HepG2 (cell line): ENCODE results near the gene PRKN. TPM values are rescaled to one million over a fixed set of nuclear protein-coding genes. Genes with fewer than 3 reads are reported as not detected.

Experiments
- ATAC-seq: fragments of 200-7000 bp; cut with Tn5 transposase; 3 replicates; pipeline ENCODE4 v1.9.1; 2020; ENCODE audit warnings: mild to moderate bottlenecking, moderate library complexity
- BruUV-seq: library from RNA; stranded (reverse); fragments of 400-500 nt; replicated peaks from 2 replicates; lab custom pipeline; 2021; lab: Mats Ljungman, UMichigan
- CTCF ChIA-PET: fragments of 300-600 bp; formaldehyde crosslinking; extraction: SDS; loops from one replicate; lab custom pipeline; 2021; ENCODE audit warnings: low total read pairs, inconsistent platforms, low intra/inter-chr PET ratio; lab: Yijun Ruan, JAX
- POLR2A ChIA-PET: fragments of 350-600 bp; sonication (Branson Sonifier 250); formaldehyde crosslinking; loops from one replicate; lab custom pipeline; 2020; ENCODE audit warnings: antibody characterized with exemption, inconsistent platforms; lab: Yijun Ruan, JAX
- DNase-seq: peaks from one replicate; pipeline ENCODE4 v3.0.0-alpha.2; 2015; ENCODE audit warnings: low spot score
- FAIRE-seq: peaks from 3 replicates; lab custom pipeline; 2011; peaks lifted over from hg19 to GRCh38; lab: Jason Lieb, UNC
- H2AFZ ChIP-seq: one replicate; pipeline ENCODE4 v1.6.1; 2011; ENCODE audit warnings: low read length, inconsistent platforms
- H3K27ac ChIP-seq: fragments of 300-600 bp; 3 replicates; pipeline ENCODE4 v1.8.0; 2011; ENCODE audit warnings: mixed run types, mild to moderate bottlenecking, mixed read lengths, low read length, inconsistent platforms; ENCODE audit not compliant: insufficient read depth; ENCODE audit errors: extremely low read length
- H3K27me3 ChIP-seq, 2 experiments: fragments of 200-600 bp in 1 of 2; 2 replicates in 1 of 2; 3 replicates in 1 of 2; pipeline versions ENCODE4 v1.6.0 to v1.8.0; 2011; ENCODE audit warnings: low read length in 2 of 2, mild to moderate bottlenecking in 2 of 2, moderate library complexity in 2 of 2, inconsistent platforms in 1 of 2; ENCODE audit not compliant: insufficient read depth in 2 of 2, control insufficient read depth in 1 of 2
- H3K36me3 ChIP-seq, 2 experiments: fragments of 200-600 bp in 1 of 2; replicated peaks in 1 of 2; 2 replicates in 1 of 2; 3 replicates in 1 of 2; pipeline versions ENCODE4 v1.5.1 to v1.8.0; 2011; ENCODE audit warnings: low read length in 2 of 2, inconsistent platforms in 1 of 2; ENCODE audit not compliant: insufficient read depth in 2 of 2, control insufficient read depth in 1 of 2
- H3K4me1 ChIP-seq: 2 replicates; pipeline ENCODE4 v1.5.1; 2012; ENCODE audit warnings: low read length, inconsistent platforms; ENCODE audit not compliant: insufficient read depth
- H3K4me2 ChIP-seq: 2 replicates; pipeline ENCODE4 v1.6.0; 2011; ENCODE audit warnings: low read depth, low read length, inconsistent platforms
- H3K4me3 ChIP-seq, 3 experiments: fragments of 200-600 bp in 1 of 3; sonication (generic), shearing (Covaris generic) in 1 of 3; replicated peaks in 1 of 3; 2 replicates each; pipeline ENCODE4 v1.5.1; 2011 to 2016; ENCODE audit warnings: low read length in 3 of 3, inconsistent platforms in 2 of 3, low read depth in 2 of 3, mild to moderate bottlenecking in 2 of 3, control low read depth in 1 of 3, mixed read lengths in 1 of 3; ENCODE audit not compliant: insufficient read depth in 1 of 3
- H3K79me2 ChIP-seq: one replicate; pipeline ENCODE4 v1.6.1; 2011; ENCODE audit warnings: low read length, inconsistent platforms; ENCODE audit not compliant: insufficient read depth
- H3K9ac ChIP-seq: 2 replicates; pipeline ENCODE4 v1.6.0; 2011; ENCODE audit warnings: mild to moderate bottlenecking, low read depth, low read length, inconsistent platforms; ENCODE audit not compliant: insufficient read depth
- H3K9me3 ChIP-seq: 2 replicates; pipeline ENCODE4 v1.5.1; 2012; ENCODE audit warnings: mild to moderate bottlenecking, low read length
- H4K20me1 ChIP-seq: 2 replicates; pipeline ENCODE4 v1.6.0; 2011; ENCODE audit warnings: inconsistent platforms, mild to moderate bottlenecking, low read length, moderate library complexity; ENCODE audit not compliant: insufficient read depth
- KLF6 ChIP-seq: IDR thresholded peaks from 2 replicates; pipeline ENCODE4 v1.8.0; 2016; ENCODE audit warnings: missing biosample characterization, missing genetic modification reagents
- MIXL1 ChIP-seq: IDR thresholded peaks from 2 replicates; pipeline ENCODE4 v1.6.1; 2016
- TOE1 ChIP-seq: sonication (generic); formaldehyde crosslinking; IDR thresholded peaks from 2 replicates; pipeline ENCODE4 v1.4.0; 2020; ENCODE audit warnings: mild to moderate bottlenecking, missing genetic modification reagents
- U2AF1 ChIP-seq: fragments of 200-400 bp; formaldehyde crosslinking; optimal IDR thresholded peaks from 2 replicates; pipeline ENCODE3; 2017; ENCODE audit warnings: mild to moderate bottlenecking, low read depth, low read length
- ZFP90 ChIP-seq: sonication (generic); formaldehyde crosslinking; IDR thresholded peaks from 2 replicates; pipeline ENCODE4 v1.8.0; 2022; ENCODE audit warnings: missing genetic modification reagents, mild to moderate bottlenecking, inconsistent platforms, borderline replicate concordance
- ZNF235 ChIP-seq: sonication (generic); formaldehyde crosslinking; IDR thresholded peaks from 2 replicates; pipeline ENCODE4 v1.8.1; 2023; ENCODE audit warnings: mild to moderate bottlenecking, missing genetic modification reagents, borderline replicate concordance
- ZNF382 ChIP-seq: sonication (generic); formaldehyde crosslinking; IDR thresholded peaks from 2 replicates; pipeline ENCODE4 v1.5.0; 2020; ENCODE audit warnings: missing genetic modification reagents, mild to moderate bottlenecking, borderline replicate concordance
- ZNF430 ChIP-seq: sonication (generic); formaldehyde crosslinking; IDR thresholded peaks from 2 replicates; pipeline ENCODE4 v1.9.0; 2021; ENCODE audit warnings: mild to moderate bottlenecking, missing genetic modification reagents
- ZNF446 ChIP-seq: sonication (generic); formaldehyde crosslinking; IDR thresholded peaks from 2 replicates; pipeline ENCODE4 v1.5.0; 2020; ENCODE audit warnings: mild to moderate bottlenecking, missing genetic modification reagents
- ZNF567 ChIP-seq: sonication (generic); formaldehyde crosslinking; IDR thresholded peaks from 2 replicates; pipeline ENCODE4 v1.8.1; 2023; ENCODE audit warnings: mild to moderate bottlenecking, missing genetic modification reagents, borderline replicate concordance
- ZNF674 ChIP-seq: sonication (generic); formaldehyde crosslinking; IDR thresholded peaks from 2 replicates; pipeline ENCODE4 v1.5.0; 2020; ENCODE audit warnings: low read depth, mild to moderate bottlenecking, missing genetic modification reagents
- WGBS: methylation state at CpG from one replicate; pipeline ENCODE4 v1.1.6; 2017; ENCODE audit warnings: low lambda C conversion rate; 5-methylcytosine and 5-hydroxymethylcytosine counted together
- in situ Hi-C: cut with HindIII; loops from 2 replicates; pipeline ENCODE4 v1.10.0; 2017; ENCODE audit warnings: low pct_unique_long_range_greater_than_20kb; ENCODE audit not compliant: extremely low pct_ligation_motif_present
- intact Hi-C: fragments of 100-400 bp; cut with micrococcal nuclease; formaldehyde crosslinking; loops from one replicate; pipeline ENCODE4 v1.10.0; 2022; ENCODE audit not compliant: unreplicated experiment
- polyA plus RNA-seq, 8 experiments: library from polyadenylated mRNA; depleted of rRNA in 3 of 8; stranded (reverse) in 7 of 8; unstranded in 1 of 8; fragments of >200 nt; fragmentation: Illumina TruSeq in 4 of 8; extraction: Trizol in 4 of 8; gene quantifications; 2 replicates each; pipeline versions ENCODE4 v1.2.1 to v1.2.3, GENCODE V29; 2011 to 2016; ENCODE audit warnings: low read depth in 4 of 8, missing spikeins in 1 of 8, mixed read lengths in 1 of 8; ENCODE audit not compliant: insufficient read depth in 1 of 8
- total RNA-seq, 5 experiments: library from RNA; depleted of rRNA; stranded (reverse); fragments of >200 nt; fragmentation: Illumina TruSeq; extraction: Trizol; gene quantifications; 2 replicates each; pipeline ENCODE4 v1.2.3, GENCODE V29; 2016; ENCODE audit warnings: low read depth in 1 of 5
- TF ChIP-seq, protein P1 (sequence below): sonication (generic); formaldehyde crosslinking; IDR thresholded peaks from 2 replicates; pipeline ENCODE4 v1.4.0; 2020; ENCODE audit warnings: mild to moderate bottlenecking, missing genetic modification reagents
- TF ChIP-seq, protein P2 (sequence below): sonication (generic); formaldehyde crosslinking; IDR thresholded peaks from 2 replicates; pipeline ENCODE4 v1.4.0; 2020; ENCODE audit warnings: mild to moderate bottlenecking, missing genetic modification reagents
- TF ChIP-seq, protein P3 (sequence below): sonication (generic); formaldehyde crosslinking; IDR thresholded peaks from 2 replicates; pipeline ENCODE4 v1.5.0; 2020; ENCODE audit warnings: missing genetic modification reagents
- TF ChIP-seq, protein P4 (sequence below): sonication (generic); formaldehyde crosslinking; IDR thresholded peaks from 2 replicates; pipeline ENCODE4 v1.8.1; 2023; ENCODE audit warnings: missing genetic modification reagents, inconsistent platforms, borderline replicate concordance
- TF ChIP-seq, protein P5 (sequence below): IDR thresholded peaks from 2 replicates; pipeline ENCODE4 v1.6.1; 2016; ENCODE audit warnings: control low read depth

PRKN gene
- total and polyA plus RNA-seq, 2 of the 13 experiments (the other 11 are each of a cell fraction or from before 2014, with no cell fraction given), result 0.31 to 0.44 TPM

DNA sequence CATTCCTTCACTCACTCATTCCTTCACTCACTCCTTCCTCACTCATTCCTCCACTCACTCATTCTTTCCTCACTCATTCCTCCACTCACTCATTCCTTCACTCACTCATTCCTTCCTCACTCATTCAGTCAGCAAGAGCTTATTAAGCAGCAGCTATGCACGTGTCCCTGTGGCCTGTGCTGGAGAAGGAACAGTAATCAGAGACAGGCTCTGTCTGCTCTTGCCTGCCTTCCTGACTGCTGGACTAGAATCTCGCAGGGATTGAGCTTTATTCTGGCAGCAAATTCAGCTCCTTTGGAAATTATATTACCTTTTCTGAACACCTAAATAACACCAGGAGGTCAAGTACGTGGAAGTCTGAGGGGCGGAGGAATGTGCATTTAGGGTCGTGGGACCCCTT is 1314.8 kb downstream of the PRKN start:
- TF ChIP-seq, protein P1, sequence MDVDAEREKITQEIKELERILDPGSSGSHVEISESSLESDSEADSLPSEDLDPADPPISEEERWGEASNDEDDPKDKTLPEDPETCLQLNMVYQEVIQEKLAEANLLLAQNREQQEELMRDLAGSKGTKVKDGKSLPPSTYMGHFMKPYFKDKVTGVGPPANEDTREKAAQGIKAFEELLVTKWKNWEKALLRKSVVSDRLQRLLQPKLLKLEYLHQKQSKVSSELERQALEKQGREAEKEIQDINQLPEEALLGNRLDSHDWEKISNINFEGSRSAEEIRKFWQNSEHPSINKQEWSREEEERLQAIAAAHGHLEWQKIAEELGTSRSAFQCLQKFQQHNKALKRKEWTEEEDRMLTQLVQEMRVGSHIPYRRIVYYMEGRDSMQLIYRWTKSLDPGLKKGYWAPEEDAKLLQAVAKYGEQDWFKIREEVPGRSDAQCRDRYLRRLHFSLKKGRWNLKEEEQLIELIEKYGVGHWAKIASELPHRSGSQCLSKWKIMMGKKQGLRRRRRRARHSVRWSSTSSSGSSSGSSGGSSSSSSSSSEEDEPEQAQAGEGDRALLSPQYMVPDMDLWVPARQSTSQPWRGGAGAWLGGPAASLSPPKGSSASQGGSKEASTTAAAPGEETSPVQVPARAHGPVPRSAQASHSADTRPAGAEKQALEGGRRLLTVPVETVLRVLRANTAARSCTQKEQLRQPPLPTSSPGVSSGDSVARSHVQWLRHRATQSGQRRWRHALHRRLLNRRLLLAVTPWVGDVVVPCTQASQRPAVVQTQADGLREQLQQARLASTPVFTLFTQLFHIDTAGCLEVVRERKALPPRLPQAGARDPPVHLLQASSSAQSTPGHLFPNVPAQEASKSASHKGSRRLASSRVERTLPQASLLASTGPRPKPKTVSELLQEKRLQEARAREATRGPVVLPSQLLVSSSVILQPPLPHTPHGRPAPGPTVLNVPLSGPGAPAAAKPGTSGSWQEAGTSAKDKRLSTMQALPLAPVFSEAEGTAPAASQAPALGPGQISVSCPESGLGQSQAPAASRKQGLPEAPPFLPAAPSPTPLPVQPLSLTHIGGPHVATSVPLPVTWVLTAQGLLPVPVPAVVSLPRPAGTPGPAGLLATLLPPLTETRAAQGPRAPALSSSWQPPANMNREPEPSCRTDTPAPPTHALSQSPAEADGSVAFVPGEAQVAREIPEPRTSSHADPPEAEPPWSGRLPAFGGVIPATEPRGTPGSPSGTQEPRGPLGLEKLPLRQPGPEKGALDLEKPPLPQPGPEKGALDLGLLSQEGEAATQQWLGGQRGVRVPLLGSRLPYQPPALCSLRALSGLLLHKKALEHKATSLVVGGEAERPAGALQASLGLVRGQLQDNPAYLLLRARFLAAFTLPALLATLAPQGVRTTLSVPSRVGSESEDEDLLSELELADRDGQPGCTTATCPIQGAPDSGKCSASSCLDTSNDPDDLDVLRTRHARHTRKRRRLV (CRISPR knock-in tag), result no peak
- no peak for TF ChIP-seq ZNF382 (CRISPR knock-in tag)
- no peak for TF ChIP-seq ZNF567 (CRISPR knock-in tag)
- TF ChIP-seq ZNF430 (CRISPR knock-in tag), result no peak
- TF ChIP-seq, protein P2, sequence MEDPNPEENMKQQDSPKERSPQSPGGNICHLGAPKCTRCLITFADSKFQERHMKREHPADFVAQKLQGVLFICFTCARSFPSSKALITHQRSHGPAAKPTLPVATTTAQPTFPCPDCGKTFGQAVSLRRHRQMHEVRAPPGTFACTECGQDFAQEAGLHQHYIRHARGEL, result no peak
- TF ChIP-seq ZNF235 (CRISPR knock-in tag), result no peak
- TF ChIP-seq ZNF674 (CRISPR knock-in tag), result no peak
- TF ChIP-seq MIXL1 (CRISPR knock-in tag), result no peak
- TF ChIP-seq, protein P3, sequence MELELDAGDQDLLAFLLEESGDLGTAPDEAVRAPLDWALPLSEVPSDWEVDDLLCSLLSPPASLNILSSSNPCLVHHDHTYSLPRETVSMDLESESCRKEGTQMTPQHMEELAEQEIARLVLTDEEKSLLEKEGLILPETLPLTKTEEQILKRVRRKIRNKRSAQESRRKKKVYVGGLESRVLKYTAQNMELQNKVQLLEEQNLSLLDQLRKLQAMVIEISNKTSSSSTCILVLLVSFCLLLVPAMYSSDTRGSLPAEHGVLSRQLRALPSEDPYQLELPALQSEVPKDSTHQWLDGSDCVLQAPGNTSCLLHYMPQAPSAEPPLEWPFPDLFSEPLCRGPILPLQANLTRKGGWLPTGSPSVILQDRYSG (CRISPR knock-in tag), result no peak
- TF ChIP-seq, protein P4, sequence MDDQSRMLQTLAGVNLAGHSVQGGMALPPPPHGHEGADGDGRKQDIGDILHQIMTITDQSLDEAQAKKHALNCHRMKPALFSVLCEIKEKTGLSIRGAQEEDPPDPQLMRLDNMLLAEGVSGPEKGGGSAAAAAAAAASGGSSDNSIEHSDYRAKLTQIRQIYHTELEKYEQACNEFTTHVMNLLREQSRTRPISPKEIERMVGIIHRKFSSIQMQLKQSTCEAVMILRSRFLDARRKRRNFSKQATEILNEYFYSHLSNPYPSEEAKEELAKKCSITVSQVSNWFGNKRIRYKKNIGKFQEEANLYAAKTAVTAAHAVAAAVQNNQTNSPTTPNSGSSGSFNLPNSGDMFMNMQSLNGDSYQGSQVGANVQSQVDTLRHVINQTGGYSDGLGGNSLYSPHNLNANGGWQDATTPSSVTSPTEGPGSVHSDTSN (CRISPR knock-in tag), result no peak
- TF ChIP-seq, protein P5, sequence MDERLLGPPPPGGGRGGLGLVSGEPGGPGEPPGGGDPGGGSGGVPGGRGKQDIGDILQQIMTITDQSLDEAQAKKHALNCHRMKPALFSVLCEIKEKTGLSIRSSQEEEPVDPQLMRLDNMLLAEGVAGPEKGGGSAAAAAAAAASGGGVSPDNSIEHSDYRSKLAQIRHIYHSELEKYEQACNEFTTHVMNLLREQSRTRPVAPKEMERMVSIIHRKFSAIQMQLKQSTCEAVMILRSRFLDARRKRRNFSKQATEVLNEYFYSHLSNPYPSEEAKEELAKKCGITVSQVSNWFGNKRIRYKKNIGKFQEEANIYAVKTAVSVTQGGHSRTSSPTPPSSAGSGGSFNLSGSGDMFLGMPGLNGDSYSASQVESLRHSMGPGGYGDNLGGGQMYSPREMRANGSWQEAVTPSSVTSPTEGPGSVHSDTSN, result no peak
- no peak for TF ChIP-seq U2AF1
- TF ChIP-seq ZFP90 (CRISPR knock-in tag), result no peak
- TF ChIP-seq TOE1 (CRISPR knock-in tag), result no peak
- no peak for TF ChIP-seq KLF6
- no peak for TF ChIP-seq ZNF446
- H3K4me3 ChIP-seq, result no peak overlapping the region
- no peaks in the 10 kb centered on the region for H4K20me1 ChIP-seq
- no TSS peak for BruUV-seq
- DNase-seq, result no peak
- CTCF ChIA-PET, result no interaction called here
- H2AFZ ChIP-seq, result no peak overlapping the region
- H3K27me3 ChIP-seq, result peaks cover 0 to 33% of the 10 kb centered on the region in 2 experiments; a peak in 3 of 5 replicates
- H3K27ac ChIP-seq, result no peak overlapping the region
- ATAC-seq, result no peak
- H3K79me2 ChIP-seq, result no peaks in the 10 kb centered on the region
- H3K9ac ChIP-seq, result no peak overlapping the region
- POLR2A ChIA-PET, result no interaction called here
- H3K36me3 ChIP-seq, result no peaks in the 10 kb centered on the region
- 33% methylated on average over 5 of the region's 5 CpGs for WGBS
- no peak overlapping the region for H3K4me2 ChIP-seq
- FAIRE-seq, result no peak
- no peaks in the 10 kb centered on the region for H3K4me1 ChIP-seq
- H3K9me3 ChIP-seq, result peaks cover 11% of the 10 kb centered on the region
- in situ Hi-C loops (no loop called here), intact Hi-C loops (no loop called here)
